MM.1S (cell line): Measurements from ENCODE around the gene TBX5.

Experiments used
- EZH2 ChIP-seq: fragments of 300-600 bp; sonication (generic); optimal IDR thresholded peaks from 2 replicates; pipeline ENCODE3; 2017; ENCODE audit warnings: low read depth, mild to moderate bottlenecking, antibody characterized with exemption, low read length, mixed read lengths
- TF ChIP-seq, protein P1 (sequence below): fragments of 300-600 bp; sonication (generic); IDR thresholded peaks from 2 replicates; pipeline ENCODE4 v1.5.1; 2016; ENCODE audit warnings: antibody characterized with exemption, low read length, mixed read lengths

DNA sequence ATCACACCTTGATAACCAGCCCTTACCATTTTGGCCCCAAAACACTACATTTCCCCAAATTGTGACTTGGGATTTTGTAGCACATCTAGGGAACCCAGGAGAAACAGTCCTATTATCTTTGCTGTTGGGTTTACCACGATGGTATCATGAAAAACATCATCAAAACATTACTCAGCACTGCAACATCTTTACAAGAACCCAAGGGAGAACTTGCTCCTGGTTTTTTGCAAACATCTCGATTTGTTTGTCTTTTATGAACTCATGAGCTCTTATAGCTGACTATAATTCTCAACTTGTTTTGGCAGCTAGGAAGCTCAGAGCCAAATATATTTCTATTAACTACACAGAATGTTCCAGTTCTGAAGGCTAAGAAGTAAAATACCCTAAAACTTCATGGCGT, 65.7 kb downstream of the TBX5 start:
- TF ChIP-seq, protein P1, sequence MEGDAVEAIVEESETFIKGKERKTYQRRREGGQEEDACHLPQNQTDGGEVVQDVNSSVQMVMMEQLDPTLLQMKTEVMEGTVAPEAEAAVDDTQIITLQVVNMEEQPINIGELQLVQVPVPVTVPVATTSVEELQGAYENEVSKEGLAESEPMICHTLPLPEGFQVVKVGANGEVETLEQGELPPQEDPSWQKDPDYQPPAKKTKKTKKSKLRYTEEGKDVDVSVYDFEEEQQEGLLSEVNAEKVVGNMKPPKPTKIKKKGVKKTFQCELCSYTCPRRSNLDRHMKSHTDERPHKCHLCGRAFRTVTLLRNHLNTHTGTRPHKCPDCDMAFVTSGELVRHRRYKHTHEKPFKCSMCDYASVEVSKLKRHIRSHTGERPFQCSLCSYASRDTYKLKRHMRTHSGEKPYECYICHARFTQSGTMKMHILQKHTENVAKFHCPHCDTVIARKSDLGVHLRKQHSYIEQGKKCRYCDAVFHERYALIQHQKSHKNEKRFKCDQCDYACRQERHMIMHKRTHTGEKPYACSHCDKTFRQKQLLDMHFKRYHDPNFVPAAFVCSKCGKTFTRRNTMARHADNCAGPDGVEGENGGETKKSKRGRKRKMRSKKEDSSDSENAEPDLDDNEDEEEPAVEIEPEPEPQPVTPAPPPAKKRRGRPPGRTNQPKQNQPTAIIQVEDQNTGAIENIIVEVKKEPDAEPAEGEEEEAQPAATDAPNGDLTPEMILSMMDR, result no peak
- TF ChIP-seq EZH2, result no peak
